GM10248 (cell line): ENCODE data around the gene AKAP11.

Source experiments
- CTCF ChIA-PET: fragments of 300-600 bp; sonication (Branson Sonifier 250); formaldehyde crosslinking; extraction: SDS; loops from one replicate; lab custom pipeline; 2021; ENCODE audit warnings: antibody characterized with exemption; lab: Yijun Ruan, JAX
- POLR2A ChIA-PET: fragments of 350-650 bp; sonication (Branson Sonifier 250); formaldehyde crosslinking; extraction: SDS; loops from one replicate; lab custom pipeline; 2020; ENCODE audit warnings: antibody characterized with exemption; lab: Yijun Ruan, JAX
- DNase-seq: peaks from one replicate; pipeline ENCODE4 v3.0.0; 2012; ENCODE audit errors: extremely low spot score
- CTCF ChIP-seq: IDR thresholded peaks from 2 replicates; pipeline ENCODE4 v1.5.1; 2012; ENCODE audit warnings: mild to moderate bottlenecking, low read depth; ENCODE audit errors: extremely low read depth, missing control alignments, control extremely low read depth

AKAP11 gene

DNA sequence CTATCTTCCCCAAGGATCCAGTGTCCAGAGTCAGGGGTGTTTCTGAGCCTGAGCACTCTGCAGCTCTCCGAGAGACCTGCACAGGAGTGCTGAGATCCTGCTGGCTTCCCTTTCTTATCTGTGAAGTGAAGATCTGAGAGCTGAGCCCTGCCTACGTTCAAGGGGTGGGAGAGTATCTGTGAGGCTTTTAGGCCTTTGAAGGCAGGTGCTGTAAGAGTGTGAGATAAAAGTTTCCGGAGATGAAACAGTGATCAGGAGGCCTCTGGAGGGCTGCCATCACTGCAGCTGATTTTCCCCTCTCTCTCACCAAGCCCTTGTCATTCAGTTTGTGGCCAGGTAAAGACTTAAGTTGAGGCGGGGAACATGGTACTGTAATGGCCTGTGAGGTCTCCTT is 83.1 kb downstream of the AKAP11 start:
- CTCF ChIA-PET: interaction anchor here (1.0 to 3.6 kb wide), 9 partner anchors 10 to 123 kb away, joined by 3 to 13 read pairs (median 5); no protein-coding TSS in a partner anchor
- POLR2A ChIA-PET: interaction anchor here (1.2 kb wide), 1 partner anchor 58 kb away, joined by 5 read pairs; no protein-coding TSS in a partner anchor
- peak; percentile 26 for DNase-seq
- TF ChIP-seq CTCF: no peak

- TF ChIP-seq CTCF: no peak
- POLR2A ChIA-PET: interaction anchor here (1.2 kb wide), 1 partner anchor 58 kb away, joined by 5 read pairs; no protein-coding TSS in a partner anchor
- no peak for DNase-seq
- CTCF ChIA-PET: interaction anchor here (1.0 to 3.6 kb wide), 10 partner anchors 9 to 123 kb away, joined by 3 to 13 read pairs (median 4); no protein-coding TSS in a partner anchor
Measured at GRCh38 chr13:42355491-42356183, 83.7 kb downstream of the AKAP11 start.

- no peak for DNase-seq
- ChIA-PET POLR2A (interaction anchor here (1.2 kb wide), 1 partner anchor 57 kb away, joined by 5 read pairs; no protein-coding TSS in a partner anchor), CTCF (interaction anchor here (1.0 to 3.6 kb wide), 5 partner anchors 8 to 107 kb away, joined by 3 to 13 read pairs (median 5); no protein-coding TSS in a partner anchor)
- no peak for TF ChIP-seq CTCF
Measured at GRCh38 chr13:42356184-42356575, 84.2 kb downstream of the AKAP11 start.

DNA sequence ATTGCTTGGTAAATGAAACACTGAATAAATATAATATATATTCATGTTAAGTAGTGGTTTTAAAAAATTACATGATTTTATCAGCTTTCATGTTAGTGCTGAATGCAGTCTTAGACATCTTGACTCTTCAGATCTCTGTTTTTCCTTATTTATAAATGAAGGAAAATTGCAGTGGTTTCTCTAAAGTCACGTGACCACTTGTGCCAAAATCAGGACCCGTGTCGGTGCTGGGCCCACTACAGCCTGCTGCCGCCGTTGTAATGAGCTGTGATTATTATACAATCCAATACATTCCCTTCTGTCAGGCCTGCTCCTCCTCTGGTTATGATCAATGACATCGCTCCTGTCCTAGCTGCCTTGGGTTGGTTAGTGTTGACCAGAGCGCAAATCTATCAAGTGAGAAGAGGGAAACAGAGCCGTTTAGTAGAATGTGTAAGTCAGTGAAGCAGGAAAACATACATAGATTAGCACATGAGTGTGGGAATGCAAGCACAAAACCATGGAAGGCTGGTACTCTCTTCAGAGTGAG is 88.2 kb downstream of the AKAP11 start:
- CTCF ChIA-PET: interaction anchor here (1.1 to 1.9 kb wide), 4 partner anchors 9 to 26 kb away, joined by 3 to 6 read pairs (median 4); no protein-coding TSS in a partner anchor
- TF ChIP-seq CTCF: no peak
- POLR2A ChIA-PET: no interaction called here
- no peak for DNase-seq

DNA sequence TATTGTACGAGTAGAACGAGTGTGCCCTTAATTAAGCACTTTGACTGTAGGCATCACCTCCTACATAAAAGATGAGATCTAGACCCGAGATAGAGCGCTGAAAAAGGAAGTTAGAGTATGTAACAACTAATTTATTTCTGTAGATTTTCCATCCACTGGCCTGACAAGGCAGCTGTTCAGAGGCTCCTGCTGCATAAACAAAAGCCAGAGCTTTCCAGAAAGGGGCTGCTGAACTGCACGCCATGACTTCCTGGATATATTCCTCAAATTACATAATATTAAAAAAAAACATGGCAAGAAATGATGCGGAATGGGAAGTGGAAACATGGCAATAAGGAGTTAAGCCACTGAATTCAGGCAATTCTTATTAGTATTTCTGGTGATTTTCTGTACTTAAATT is 89.7 kb downstream of the AKAP11 start:
- TF ChIP-seq CTCF: no peak
- ChIA-PET CTCF (interaction anchor here (1.0 to 1.3 kb wide), 2 partner anchors 12 to 42 kb away, joined by 3 read pairs; no protein-coding TSS in a partner anchor), POLR2A (no interaction called here)
- DNase-seq: no peak

- CTCF ChIA-PET: interaction anchor here (1.1 to 2.1 kb wide), 7 partner anchors 9 to 230 kb away, joined by 3 to 11 read pairs (median 6); no protein-coding TSS in a partner anchor
- POLR2A ChIA-PET: interaction anchor here (0.6 to 0.7 kb wide), 2 partner anchors 9 to 91 kb away, joined by 3 to 4 read pairs; no protein-coding TSS in a partner anchor
- TF ChIP-seq CTCF: no peak
- no peak for DNase-seq
Measured at GRCh38 chr13:42363941-42364612, 92.1 kb downstream of the AKAP11 start.
